H9 (cell line): ENCODE data around the gene UTF1. TPM values are rescaled to one million over a fixed set of nuclear protein-coding genes. Genes with fewer than 3 reads are reported as not detected.

Experiments
- DNase-seq: peaks from one replicate; pipeline ENCODE4 v3.0.0-alpha.2; 2017
- H2AFZ ChIP-seq: one replicate; pipeline ENCODE4 v1.6.1; 2013; ENCODE audit warnings: mild to moderate bottlenecking, low read length, control low read depth, moderate library complexity
- H2AK5ac ChIP-seq: 2 replicates; pipeline ENCODE4 v1.6.1; 2013; ENCODE audit warnings: low read length, control low read depth, mixed read lengths; ENCODE audit not compliant: insufficient read length
- H2BK120ac ChIP-seq: one replicate; pipeline ENCODE4 v1.6.1; 2013; ENCODE audit warnings: low read depth, mild to moderate bottlenecking, low read length, control low read depth, inconsistent platforms; ENCODE audit not compliant: poor library complexity, severe bottlenecking
- H2BK12ac ChIP-seq: 2 replicates; pipeline ENCODE4 v1.6.1; 2013; ENCODE audit warnings: low read length, control low read depth, mixed read lengths, low read depth; ENCODE audit not compliant: insufficient read length
- H2BK15ac ChIP-seq: 2 replicates; pipeline ENCODE4 v1.6.1; 2013; ENCODE audit warnings: low read depth, low read length, control low read depth
- H2BK20ac ChIP-seq: one replicate; pipeline ENCODE4 v1.6.1; 2013; ENCODE audit warnings: low read depth, mild to moderate bottlenecking, low read length, control low read depth, inconsistent platforms; ENCODE audit not compliant: poor library complexity, severe bottlenecking
- H2BK5ac ChIP-seq: 2 replicates; pipeline ENCODE4 v1.6.1; 2013; ENCODE audit warnings: low read length, control low read depth, mixed read lengths; ENCODE audit not compliant: insufficient read length
- H3K14ac ChIP-seq: 2 replicates; pipeline ENCODE4 v1.6.1; 2013; ENCODE audit warnings: low read length, control low read depth; ENCODE audit not compliant: insufficient read depth
- H3K18ac ChIP-seq: 2 replicates; pipeline ENCODE4 v1.6.1; 2013; ENCODE audit warnings: low read depth, mild to moderate bottlenecking, mixed read lengths, low read length, control low read depth; ENCODE audit not compliant: insufficient read length
- H3K23ac ChIP-seq: 2 replicates; pipeline ENCODE4 v1.6.1; 2013; ENCODE audit warnings: low read length, control low read depth, mixed read lengths, low read depth; ENCODE audit not compliant: insufficient read length
- H3K23me2 ChIP-seq: 2 replicates; pipeline ENCODE4 v1.6.1; 2013; ENCODE audit warnings: low read depth, mild to moderate bottlenecking, mixed read lengths, low read length, control low read depth; ENCODE audit not compliant: insufficient read length, poor library complexity, severe bottlenecking
- H3K27ac ChIP-seq: 2 replicates; pipeline ENCODE4 v1.5.1; 2013; ENCODE audit warnings: low read length, control low read depth, mixed read lengths, low read depth; ENCODE audit not compliant: insufficient read length
- H3K27me3 ChIP-seq: 2 replicates; pipeline ENCODE4 v1.6.1; 2013; ENCODE audit warnings: low read length, control low read depth, inconsistent platforms; ENCODE audit not compliant: insufficient read depth
- H3K4ac ChIP-seq: 2 replicates; pipeline ENCODE4 v1.6.1; 2013; ENCODE audit warnings: low read depth, mild to moderate bottlenecking, control low read depth, inconsistent platforms, low read length, moderate library complexity
- H3K4me1 ChIP-seq: 2 replicates; pipeline ENCODE4 v1.6.1; 2013; ENCODE audit warnings: low read length, control low read depth, inconsistent platforms; ENCODE audit not compliant: insufficient read depth
- H3K4me2 ChIP-seq: 2 replicates; pipeline ENCODE4 v1.6.1; 2013; ENCODE audit warnings: low read length, control low read depth, mixed read lengths; ENCODE audit not compliant: insufficient read length, insufficient read depth
- H3K56ac ChIP-seq: 2 replicates; pipeline ENCODE4 v1.6.1; 2013; ENCODE audit warnings: low read depth, mild to moderate bottlenecking, mixed read lengths, low read length, control low read depth; ENCODE audit not compliant: insufficient read length
- H3K79me1 ChIP-seq: 2 replicates; pipeline ENCODE4 v1.6.1; 2013; ENCODE audit warnings: low read depth, mild to moderate bottlenecking, moderate library complexity, low read length, control low read depth, inconsistent platforms; ENCODE audit not compliant: insufficient read depth, poor library complexity, severe bottlenecking
- H3K79me2 ChIP-seq: 2 replicates; pipeline ENCODE4 v1.6.1; 2013; ENCODE audit warnings: low read length, control low read depth, inconsistent platforms; ENCODE audit not compliant: insufficient read depth
- H3K9ac ChIP-seq: 2 replicates; pipeline ENCODE4 v1.6.1; 2013; ENCODE audit warnings: low read length, control low read depth, mixed read lengths; ENCODE audit not compliant: insufficient read length; ENCODE audit errors: extremely low read depth
- H3K9me3 ChIP-seq: one replicate; pipeline ENCODE4 v1.6.1; 2013; ENCODE audit warnings: low read depth, low read length, inconsistent platforms; ENCODE audit not compliant: control insufficient read depth
- H3T11ph ChIP-seq: one replicate; pipeline ENCODE4 v1.6.1; 2013; ENCODE audit warnings: mild to moderate bottlenecking, low read length, control low read depth, inconsistent platforms
- H4K20me1 ChIP-seq: one replicate; pipeline ENCODE4 v1.6.1; 2013; ENCODE audit not compliant: control insufficient read depth, insufficient read length, insufficient read depth
- H4K5ac ChIP-seq: 2 replicates; pipeline ENCODE4 v1.6.1; 2013; ENCODE audit warnings: low read depth, mild to moderate bottlenecking, mixed read lengths, low read length, control low read depth; ENCODE audit not compliant: insufficient read length
- H4K8ac ChIP-seq: replicated peaks from 2 replicates; pipeline ENCODE4 v1.6.1; 2013; ENCODE audit warnings: low read length, control low read depth, mixed read lengths, low read depth; ENCODE audit not compliant: insufficient read length
- H4K91ac ChIP-seq: 2 replicates; pipeline ENCODE4 v1.6.1; 2013; ENCODE audit warnings: low read depth, mild to moderate bottlenecking, moderate library complexity, mixed read lengths, low read length, control low read depth; ENCODE audit not compliant: insufficient read length
- H3K27ac Mint-ChIP-seq, 3 experiments: 2 replicates in 2 of 3; 3 replicates in 1 of 3; pipeline ENCODE4 v1.8.0; 2020 to 2021; ENCODE audit warnings: mixed read lengths in 3 of 3, mild to moderate bottlenecking in 1 of 3, moderate library complexity in 1 of 3
- H3K27me3 Mint-ChIP-seq: 2 replicates; pipeline ENCODE4 v1.8.0; 2021; ENCODE audit warnings: low read depth, mild to moderate bottlenecking, moderate library complexity, mixed read lengths
- H3K36me3 Mint-ChIP-seq, 3 experiments: 2 replicates in 2 of 3; 3 replicates in 1 of 3; pipeline ENCODE4 v1.8.0; 2020 to 2021; ENCODE audit warnings: low read depth in 3 of 3, mixed read lengths in 3 of 3; ENCODE audit not compliant: insufficient read depth in 1 of 3
- H3K4me1 Mint-ChIP-seq, 2 experiments: 2 replicates each; pipeline ENCODE4 v1.8.0; 2020; ENCODE audit warnings: mixed read lengths in 2 of 2
- H3K4me3 Mint-ChIP-seq, 2 experiments: 2 replicates in 1 of 2; 3 replicates in 1 of 2; pipeline ENCODE4 v1.8.0; 2020 to 2021; ENCODE audit warnings: mild to moderate bottlenecking in 2 of 2, mixed read lengths in 2 of 2, moderate library complexity in 1 of 2
- H3K9me3 Mint-ChIP-seq, 2 experiments: 2 replicates in 1 of 2; 3 replicates in 1 of 2; pipeline ENCODE4 v1.8.0; 2020; ENCODE audit warnings: mild to moderate bottlenecking in 2 of 2, mixed read lengths in 2 of 2, moderate library complexity in 1 of 2
- CTCF ChIP-seq: fragments of 200-600 bp; sonication (generic); conservative IDR thresholded peaks from 3 replicates; pipeline ENCODE4 v1.8.0; 2021; ENCODE audit warnings: antibody characterized with exemption, mild to moderate bottlenecking
- WGBS: extraction: QIAGEN DNeasy Blood & Tissue Kit; methylation state at CpG from one replicate; pipeline ENCODE4 v1.1.7; 2013; ENCODE audit warnings: missing lambda C conversion rate, low lambda C conversion rate, mixed read lengths; ENCODE audit not compliant: insufficient read length; ENCODE audit errors: extremely low coverage; 5-methylcytosine and 5-hydroxymethylcytosine counted together
- total RNA-seq: library from RNA; stranded (reverse); gene quantifications from 2 replicates; pipeline ENCODE4 v1.2.1, GENCODE V29; 2021

UTF1 gene
- total RNA-seq, 1 experiment from 2014 or later = 31.5 TPM

GRCh38 chr10:133213641-133214467, 16.2 kb upstream of the UTF1 start:
- Histone ChIP-seq H3K56ac (no peak overlapping the region), H2BK5ac (no peak overlapping the region), H4K8ac (no peak overlapping the region), H3K23me2 (no peaks in the 10 kb centered on the region), H3K79me1 (no peaks in the 10 kb centered on the region), H4K91ac (no peak overlapping the region), H3K4me1 (no peaks in the 10 kb centered on the region), H3K4ac (no peak overlapping the region), H2BK12ac (no peak overlapping the region), H3K27ac (no peak overlapping the region), H3T11ph (no peak overlapping the region), H3K18ac (no peak overlapping the region), H4K5ac (no peak overlapping the region), H2AFZ (no peak overlapping the region), H3K27me3 (no peaks in the 10 kb centered on the region), H3K14ac (no peak overlapping the region), H2BK15ac (no peak overlapping the region), H2BK120ac (no peak overlapping the region), H3K23ac (no peak overlapping the region), H4K20me1 (no peaks in the 10 kb centered on the region), H3K9ac (no peak overlapping the region), H3K9me3 (no peaks in the 10 kb centered on the region), H3K79me2 (no peaks in the 10 kb centered on the region), H3K4me2 (no peak overlapping the region), H2AK5ac (no peak overlapping the region), H2BK20ac (no peak overlapping the region)
- peaks cover 2 to 5% of the 10 kb centered on the region in 2 experiments; a peak in 2 of 5 replicates for H3K9me3 Mint-ChIP-seq
- no CpG with 5 or more reads among the region's 32 CpGs for WGBS
- DNase-seq = no peak
- no peak overlapping the region for H3K27ac Mint-ChIP-seq
- peaks cover 7 to 10% of the 10 kb centered on the region in 2 experiments for H3K4me1 Mint-ChIP-seq
- TF ChIP-seq CTCF = no peak
- H3K36me3 Mint-ChIP-seq = peaks cover 2 to 20% (median 12%) of the 10 kb centered on the region in 3 experiments; a peak in 5 of 7 replicates
- peaks cover 3% of the 10 kb centered on the region for H3K27me3 Mint-ChIP-seq
- no peak overlapping the region for H3K4me3 Mint-ChIP-seq
